ENCODE results near the gene PPP1R13L.
"Not testable (repeated sequence)": the region's sequence is repeated elsewhere in the genome, so short reads cannot be mapped to it uniquely, and the experiment has no call there.

The PPP1R13L gene

GRCh38 chr19:45342911-45343310 lies 62.0 kb downstream of the PPP1R13L start:
- DNase-seq: no peak

- no peak for DNase-seq
These were observed 63.9 kb downstream of the PPP1R13L start for GRCh38 chr19:45340899-45341453.

- DNase-seq: no peak
These were observed 64.5 kb downstream of the PPP1R13L start, which contains the start of gene KLC3 for GRCh38 chr19:45340232-45340898. Gene KLC3, plus strand, starts transcription at chr19:45340750. Its CDS starts 4,792 bp downstream, at chr19:45345542.

GRCh38 chr19:45339629-45340028 lies 65.2 kb downstream of the PPP1R13L start:
- no peak for DNase-seq

GRCh38 chr19:45336696-45337251 lies 68.1 kb downstream of the PPP1R13L start:
- no peak for DNase-seq

- DNase-seq: not testable (repeated sequence)
These were observed 70.0 kb downstream of the PPP1R13L start for GRCh38 chr19:45334881-45335280.

- no peak for DNase-seq
These were observed 71.1 kb downstream of the PPP1R13L start for GRCh38 chr19:45333609-45334303.

GRCh38 chr19:45331411-45331810 lies 73.5 kb downstream of the PPP1R13L start:
- no peak for DNase-seq

Measured in NCI-H446 (cell line).